Activated T-helper 1 cell treated with Interleukin-2 at 50 U/mL for 16 hours (primary cell): ENCODE data around the gene PEAR1.

ENCODE experiments used
- DNase-seq: peaks from one replicate; pipeline ENCODE4 v3.0.0-alpha.2; 2020; ENCODE audit warnings: low read depth

Gene PEAR1, protein sequence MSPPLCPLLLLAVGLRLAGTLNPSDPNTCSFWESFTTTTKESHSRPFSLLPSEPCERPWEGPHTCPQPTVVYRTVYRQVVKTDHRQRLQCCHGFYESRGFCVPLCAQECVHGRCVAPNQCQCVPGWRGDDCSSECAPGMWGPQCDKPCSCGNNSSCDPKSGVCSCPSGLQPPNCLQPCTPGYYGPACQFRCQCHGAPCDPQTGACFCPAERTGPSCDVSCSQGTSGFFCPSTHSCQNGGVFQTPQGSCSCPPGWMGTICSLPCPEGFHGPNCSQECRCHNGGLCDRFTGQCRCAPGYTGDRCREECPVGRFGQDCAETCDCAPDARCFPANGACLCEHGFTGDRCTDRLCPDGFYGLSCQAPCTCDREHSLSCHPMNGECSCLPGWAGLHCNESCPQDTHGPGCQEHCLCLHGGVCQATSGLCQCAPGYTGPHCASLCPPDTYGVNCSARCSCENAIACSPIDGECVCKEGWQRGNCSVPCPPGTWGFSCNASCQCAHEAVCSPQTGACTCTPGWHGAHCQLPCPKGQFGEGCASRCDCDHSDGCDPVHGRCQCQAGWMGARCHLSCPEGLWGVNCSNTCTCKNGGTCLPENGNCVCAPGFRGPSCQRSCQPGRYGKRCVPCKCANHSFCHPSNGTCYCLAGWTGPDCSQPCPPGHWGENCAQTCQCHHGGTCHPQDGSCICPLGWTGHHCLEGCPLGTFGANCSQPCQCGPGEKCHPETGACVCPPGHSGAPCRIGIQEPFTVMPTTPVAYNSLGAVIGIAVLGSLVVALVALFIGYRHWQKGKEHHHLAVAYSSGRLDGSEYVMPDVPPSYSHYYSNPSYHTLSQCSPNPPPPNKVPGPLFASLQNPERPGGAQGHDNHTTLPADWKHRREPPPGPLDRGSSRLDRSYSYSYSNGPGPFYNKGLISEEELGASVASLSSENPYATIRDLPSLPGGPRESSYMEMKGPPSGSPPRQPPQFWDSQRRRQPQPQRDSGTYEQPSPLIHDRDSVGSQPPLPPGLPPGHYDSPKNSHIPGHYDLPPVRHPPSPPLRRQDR

DNA sequence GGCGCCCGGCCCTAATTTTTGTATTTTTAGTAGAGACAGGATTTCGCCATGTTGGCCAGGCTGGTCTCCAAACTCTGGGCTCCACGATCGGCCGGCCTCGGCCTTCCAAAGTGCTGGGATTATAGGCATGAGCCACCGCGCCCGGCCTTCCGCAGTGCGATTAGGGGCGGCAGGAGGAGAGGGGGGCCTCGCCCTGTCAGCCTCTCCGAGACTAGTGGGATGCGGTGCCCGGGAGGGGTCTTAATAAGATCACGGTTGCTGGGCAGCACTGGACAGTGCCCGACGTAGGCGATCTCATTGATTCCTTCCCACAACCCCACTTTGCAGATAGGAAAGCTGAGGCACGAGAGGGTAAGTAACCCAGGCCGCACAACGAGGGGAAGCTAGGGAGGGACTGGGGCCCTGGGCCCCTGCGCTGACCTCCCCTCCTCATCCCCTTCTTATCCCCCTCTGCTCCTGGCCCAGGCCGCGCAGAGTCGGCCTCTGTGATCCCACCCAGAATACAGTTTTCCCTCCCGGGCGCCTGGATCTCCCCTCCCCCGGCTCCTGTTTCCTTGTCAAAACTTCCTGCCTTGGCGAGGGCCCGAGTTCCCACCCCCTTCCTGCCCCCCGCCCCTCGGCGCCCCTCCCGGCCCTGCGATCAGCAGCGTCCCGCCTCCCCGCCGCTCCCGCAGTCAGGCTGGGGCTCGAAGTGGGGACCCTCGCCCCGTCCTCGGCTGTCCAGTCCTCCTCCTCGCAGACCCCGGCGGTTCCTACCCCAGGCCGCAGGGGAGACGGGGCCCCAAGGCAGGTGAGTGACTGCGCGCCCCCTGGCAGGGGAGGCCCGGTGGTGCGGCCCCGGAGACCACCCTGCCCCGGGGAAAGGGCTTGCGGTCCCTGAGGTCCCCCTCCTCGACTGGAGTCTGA, at the start of gene PEAR1:
Gene PEAR1 (plus strand): TSS at position 671 of the 906 bp plus-strand sequence. CDS start 10,209 bp downstream, outside the sequence.
- no peak for DNase-seq

DNA sequence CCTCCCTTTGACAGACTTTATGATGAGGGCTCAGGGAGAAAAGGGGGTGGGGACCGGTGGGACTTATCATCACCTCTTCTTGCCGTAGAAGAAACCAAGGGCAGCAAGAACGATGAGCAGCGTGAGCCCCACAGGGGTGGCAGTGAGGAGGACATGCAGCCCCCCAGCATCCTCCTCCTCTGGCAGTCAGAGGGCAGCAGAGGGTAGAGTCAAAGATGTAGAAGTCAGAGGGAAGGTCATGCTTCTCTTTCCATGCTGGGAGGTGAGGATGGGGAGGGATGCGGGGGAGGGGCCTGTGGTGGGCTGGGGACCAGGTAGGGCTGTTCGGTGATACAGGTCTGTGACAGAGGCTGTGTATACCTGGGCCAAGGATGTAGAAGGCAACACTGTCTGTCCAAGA, 49.4 kb upstream of the PEAR1 start:
- no peak for DNase-seq

- DNase-seq, result no peak
Measured at GRCh38 chr1:156844638-156845037, 48.9 kb upstream of the PEAR1 start.

DNA sequence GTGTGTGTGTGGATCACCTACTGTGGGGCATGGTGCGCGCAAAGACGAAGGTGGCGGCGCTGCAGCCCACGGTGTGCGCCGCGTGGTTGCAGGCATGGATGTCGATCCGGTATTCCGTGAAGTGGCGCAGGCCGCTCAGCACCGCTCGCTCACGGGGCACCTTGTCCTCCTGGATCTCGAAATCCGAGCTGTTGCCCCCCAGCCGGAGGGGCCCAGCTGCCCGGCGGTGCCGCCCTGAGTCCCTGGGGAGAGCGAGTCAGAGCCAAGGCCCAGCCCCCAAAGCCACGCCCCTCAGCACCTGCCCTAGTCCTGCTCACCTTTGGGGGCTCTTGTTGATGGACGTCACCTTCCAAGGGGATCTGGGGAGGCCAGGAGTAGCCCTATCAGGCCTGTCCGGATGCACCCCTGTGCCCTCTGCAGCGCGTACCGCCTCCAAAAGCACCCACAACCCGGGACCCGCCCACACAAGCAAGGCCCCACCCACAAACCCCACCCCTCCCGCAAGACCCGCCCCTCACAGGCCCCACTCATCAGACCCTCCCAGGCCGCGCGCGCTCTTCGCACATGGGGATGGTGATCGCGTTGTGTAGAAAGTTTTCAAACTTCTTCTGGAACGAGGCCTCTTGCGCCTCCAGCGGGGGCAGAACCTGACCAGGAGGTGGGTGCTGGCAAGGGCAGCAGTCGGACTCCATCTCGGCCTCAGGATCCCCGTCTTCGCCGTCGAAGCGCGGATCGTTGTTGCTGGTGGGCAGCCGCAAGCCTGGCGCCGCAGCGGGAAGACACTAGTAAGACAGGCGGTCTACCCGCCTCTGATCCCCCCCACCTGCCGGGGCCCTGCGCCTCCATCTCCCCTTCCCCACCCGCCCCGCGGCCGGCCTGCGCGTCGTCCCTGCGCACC, 48.2 kb upstream of the PEAR1 start:
- no peak for DNase-seq

DNA sequence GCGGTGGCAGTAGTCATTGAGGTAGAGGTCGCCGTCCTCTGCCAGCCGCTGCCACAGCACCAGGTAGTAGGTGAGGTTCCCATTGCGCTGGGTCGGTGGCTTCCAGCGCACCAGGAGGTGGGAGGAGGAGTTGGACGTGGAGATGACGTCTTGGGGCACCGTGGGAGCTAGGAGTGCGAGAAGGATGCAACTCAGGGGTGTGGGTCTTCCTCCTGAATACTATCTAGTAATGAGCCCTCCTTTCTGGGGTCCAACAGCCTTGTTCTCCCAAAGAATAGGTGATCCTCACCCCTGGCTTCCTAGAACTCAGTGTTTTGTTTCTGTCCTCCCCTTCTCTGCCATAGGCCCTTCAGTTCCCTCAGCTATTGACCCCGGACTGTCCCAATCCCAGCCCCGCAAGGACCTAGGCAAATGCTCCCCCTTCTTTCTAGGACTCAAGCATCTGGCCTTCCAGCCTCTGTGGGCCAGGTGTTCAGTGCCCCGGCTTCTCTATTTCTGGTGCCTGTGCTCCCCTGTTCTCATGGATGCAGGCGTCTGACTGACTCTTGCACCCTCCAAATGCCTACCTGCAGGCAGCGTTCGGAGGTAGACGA, 47.5 kb upstream of the PEAR1 start:
- DNase-seq, result no peak

GRCh38 chr1:156846643-156847042, 46.9 kb upstream of the PEAR1 start:
- DNase-seq, result no peak

DNA sequence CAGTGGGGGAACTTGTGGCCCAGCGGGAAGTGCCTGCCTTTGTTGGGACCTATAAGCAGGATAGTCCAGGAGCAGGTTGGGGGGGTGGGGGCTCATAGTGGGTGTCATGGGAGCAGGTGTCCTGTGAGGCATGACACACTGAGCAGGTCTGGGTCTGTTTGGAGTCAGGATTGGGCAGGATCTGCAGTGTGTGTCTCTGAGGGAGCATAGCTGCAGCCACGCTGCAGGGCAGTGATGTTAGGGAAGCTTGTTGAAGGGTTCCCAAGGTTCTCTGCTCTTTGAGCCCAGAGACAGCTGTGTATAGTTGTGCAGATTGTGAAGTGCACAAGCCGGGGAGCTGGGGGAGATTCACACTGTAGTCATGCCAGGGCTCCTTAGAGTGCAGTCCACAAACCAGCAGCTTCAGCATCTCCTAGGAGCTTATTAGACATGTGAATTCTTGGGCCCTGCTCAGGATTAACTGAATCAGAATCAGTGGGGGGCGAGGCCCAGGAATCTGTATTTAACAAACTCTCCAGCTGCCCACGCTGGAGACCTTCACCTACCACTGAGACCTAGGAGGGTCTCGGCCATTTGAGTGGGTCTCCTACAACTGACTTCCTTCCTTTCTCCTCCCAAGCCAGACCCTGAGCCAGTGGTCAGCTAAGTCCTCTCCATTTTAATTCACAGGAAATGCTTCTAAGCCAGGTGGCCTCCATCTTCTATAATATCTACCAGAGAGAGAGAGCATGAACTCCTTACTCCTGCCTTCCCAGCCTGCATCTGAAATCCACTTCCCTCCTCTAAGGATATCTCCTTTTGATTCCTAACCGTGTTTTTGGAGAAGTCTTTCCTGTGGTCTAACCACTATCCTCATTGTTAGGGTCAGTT, 45.7 kb upstream of the PEAR1 start:
- no peak for DNase-seq

DNA sequence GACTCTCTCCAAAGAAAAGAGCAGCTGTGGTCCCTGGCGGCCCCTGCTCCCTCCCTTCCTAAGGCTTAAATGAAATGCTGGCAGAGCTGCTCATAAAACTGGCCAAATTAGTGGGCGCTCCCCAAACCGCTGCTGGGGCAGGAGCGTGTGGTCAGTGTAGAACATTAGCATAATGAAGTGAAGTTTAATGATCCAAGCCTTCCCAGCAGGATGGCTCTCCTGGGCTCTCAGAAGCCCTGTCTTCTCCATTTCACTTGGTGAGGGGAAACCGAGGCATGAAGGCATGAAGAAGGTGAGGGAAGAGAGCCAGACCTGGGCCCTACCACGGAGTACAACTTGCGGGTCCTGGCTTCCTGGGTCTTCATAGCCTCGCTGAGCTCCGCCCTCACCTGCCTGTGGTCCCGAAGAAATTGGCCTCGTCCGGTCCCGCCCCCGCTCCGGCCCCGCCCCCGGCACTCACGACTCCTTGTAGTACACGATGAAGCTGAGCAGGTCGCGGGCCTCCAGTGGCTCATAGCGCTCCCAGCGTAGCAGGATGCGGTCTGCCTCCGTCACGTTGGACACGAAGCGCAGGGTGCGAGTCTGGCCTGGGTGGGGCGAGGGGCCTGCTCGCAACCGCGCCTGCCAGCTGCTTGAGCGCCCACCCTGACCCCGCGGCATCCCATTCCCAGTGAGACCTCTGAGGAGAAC, 44.9 kb upstream of the PEAR1 start:
- peak; percentile 67 for DNase-seq

DNA sequence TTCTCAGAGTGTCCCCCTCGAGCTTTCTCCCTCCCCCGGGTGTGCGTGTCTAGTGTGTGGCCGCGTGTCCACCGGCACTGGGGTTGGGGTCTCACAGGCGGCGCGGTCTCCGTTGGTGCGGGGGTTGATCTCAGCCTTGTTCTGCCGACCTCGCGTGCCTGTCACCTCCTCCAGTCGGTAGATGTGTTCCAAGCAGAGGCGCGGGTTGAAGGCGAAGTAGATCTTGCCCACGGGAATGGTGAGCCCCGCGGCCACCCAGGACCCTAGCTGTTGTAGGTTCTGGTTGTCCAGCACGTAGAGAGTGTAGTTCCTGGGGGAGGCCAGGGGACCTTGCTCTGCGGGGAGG, 44.4 kb upstream of the PEAR1 start:
- no peak for DNase-seq

GRCh38 chr1:156851779-156852417, 41.6 kb upstream of the PEAR1 start:
- no peak for DNase-seq

DNA sequence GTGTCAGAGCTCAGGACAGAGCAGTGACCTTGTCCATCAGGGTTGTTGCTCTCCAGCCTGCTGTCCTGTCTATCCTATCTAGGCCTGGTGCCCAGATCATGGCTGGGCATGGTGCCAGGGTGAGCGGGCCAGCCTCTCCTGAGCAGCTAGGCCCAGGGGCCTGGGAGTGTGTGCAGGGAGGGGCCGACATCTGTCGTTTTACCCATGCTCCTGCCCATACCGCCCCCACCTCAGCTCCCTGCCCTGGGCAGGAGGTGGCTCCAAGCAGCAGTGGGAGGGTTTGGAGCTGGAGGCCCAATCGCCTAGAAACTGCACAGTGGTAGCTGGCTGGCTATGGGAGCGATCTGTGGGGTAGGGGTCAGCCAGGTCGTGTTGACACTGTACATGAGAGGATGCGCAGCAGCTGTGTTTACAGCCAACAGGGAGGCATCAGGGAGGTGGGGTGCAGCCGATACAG, 41.1 kb upstream of the PEAR1 start:
- DNase-seq, result no peak

GRCh38 chr1:156853761-156854160, 39.8 kb upstream of the PEAR1 start:
- DNase-seq, result no peak

DNA sequence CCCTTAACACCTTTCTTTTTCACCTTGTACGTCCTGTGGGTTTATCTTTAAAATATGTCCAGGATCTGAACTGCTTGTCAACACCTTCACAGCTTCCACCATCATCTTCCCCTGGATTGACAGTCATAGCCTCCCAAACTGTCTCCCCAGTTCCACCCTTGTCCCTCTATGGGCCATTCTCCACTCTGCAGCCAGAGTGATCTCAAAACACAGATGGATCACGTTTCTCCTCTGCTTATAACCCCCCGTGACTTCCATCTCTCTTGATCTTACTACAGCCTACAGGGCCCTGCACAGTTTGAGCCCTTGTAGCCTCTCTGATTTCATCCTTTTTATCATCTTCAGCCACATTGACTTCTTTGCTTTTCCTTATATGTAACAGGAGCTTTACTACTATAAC, 38.9 kb upstream of the PEAR1 start:
- DNase-seq, result no peak

DNA sequence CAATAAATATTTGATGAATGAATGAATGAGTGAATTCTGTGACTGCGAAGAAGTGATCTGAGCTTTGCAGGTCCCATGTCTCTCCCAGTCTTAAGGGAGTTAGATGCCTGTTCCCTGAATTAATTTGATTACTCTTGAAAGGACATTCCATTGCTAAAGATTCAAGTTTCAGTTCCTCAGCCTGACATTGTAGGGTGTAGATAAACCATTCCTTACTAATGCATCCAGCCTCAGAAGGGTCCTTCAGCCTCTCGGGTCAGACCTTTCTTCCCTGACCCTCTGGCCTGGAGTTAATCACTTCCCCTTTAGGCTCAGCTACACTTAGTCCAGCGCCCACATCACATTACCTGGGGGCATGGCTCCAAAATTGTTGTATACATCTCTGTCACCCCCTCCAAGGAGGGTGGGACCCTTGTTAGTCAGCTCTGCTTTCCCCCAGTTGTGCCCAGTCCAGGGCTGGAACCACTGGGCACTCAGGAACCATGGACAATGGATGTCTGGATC, 37.2 kb upstream of the PEAR1 start:
- no peak for DNase-seq

GRCh38 chr1:156857532-156857931, 36.0 kb upstream of the PEAR1 start:
- no peak for DNase-seq

- DNase-seq, result no peak
Measured at GRCh38 chr1:156858555-156858956, 35.0 kb upstream of the PEAR1 start.

DNA sequence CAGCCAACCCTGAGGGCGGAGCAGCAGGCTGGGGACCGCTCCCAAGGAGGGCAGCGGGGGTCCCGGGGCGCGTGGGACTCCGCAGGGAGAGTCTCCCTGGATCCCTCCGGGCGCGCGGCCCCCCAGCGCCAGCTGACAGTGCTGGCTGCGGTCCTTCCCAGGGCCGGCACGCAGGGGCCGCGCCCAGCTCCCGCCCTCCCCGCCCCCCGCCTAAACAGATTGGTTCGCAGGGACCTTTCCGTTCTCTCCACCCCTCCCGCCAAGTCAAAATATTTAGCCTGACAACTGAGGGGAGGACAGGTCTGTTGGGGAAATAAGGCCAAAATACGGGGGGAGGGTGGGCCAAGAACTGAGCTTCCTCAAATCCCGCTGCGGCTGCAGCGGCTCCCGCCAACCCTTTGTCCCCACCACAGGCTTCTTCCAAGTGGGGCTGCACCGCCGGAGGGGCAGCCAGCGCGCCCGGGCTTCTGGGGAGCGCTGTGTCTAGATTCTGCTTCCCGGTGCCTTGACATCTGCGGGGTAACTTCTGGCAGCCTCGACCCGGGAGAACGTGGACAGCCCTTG, 34.5 kb upstream of the PEAR1 start, which contains the start of gene INSRR:
Gene INSRR (minus strand): TSS at position 159 of the 564 bp plus-strand sequence. CDS start 496 bp downstream, outside the sequence.
- DNase-seq, result no peak
